ENCODE results near the gene BOD1.

DNA sequence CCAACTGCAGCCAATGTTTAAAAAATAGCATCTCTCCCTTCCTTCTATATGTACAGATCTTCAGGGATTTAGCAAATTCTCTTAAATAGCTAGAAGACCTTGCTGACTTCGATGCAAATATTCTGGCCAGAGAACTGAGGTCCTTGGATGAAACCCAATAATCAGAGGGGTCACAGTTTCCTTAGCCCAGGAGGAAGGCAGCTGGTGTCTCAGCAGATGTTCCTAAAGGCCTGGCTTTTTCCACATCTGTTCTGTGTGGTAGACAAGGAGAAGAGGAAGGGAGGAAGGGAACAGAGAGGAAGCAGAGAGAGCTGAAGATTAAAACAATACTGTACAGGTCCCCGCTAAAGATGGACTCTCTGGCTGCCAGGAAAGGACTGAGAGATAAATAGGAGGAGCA is 33.1 kb downstream of the BOD1 start:
- TF ChIP-seq GATA2 (IDR thresholded peaks at IDR 0.05; ENCODE audit: low read depth, low read length) (no peak), GATA3 (IDR thresholded peaks at IDR 0.05; ENCODE audit: low read depth, low read length) (no peak)
